Measurements from ENCODE around the gene KCNQ2. TPM values are rescaled to one million over a fixed set of nuclear protein-coding genes. Genes with fewer than 3 reads are reported as not detected.

Gene KCNQ2
- total and polyA plus RNA-seq, 10 of the 15 experiments (the other 5 are each of a cell fraction or from before 2014, with no cell fraction given), result 0.06 to 0.49 (median 0.26) TPM; not detected in 7

DNA sequence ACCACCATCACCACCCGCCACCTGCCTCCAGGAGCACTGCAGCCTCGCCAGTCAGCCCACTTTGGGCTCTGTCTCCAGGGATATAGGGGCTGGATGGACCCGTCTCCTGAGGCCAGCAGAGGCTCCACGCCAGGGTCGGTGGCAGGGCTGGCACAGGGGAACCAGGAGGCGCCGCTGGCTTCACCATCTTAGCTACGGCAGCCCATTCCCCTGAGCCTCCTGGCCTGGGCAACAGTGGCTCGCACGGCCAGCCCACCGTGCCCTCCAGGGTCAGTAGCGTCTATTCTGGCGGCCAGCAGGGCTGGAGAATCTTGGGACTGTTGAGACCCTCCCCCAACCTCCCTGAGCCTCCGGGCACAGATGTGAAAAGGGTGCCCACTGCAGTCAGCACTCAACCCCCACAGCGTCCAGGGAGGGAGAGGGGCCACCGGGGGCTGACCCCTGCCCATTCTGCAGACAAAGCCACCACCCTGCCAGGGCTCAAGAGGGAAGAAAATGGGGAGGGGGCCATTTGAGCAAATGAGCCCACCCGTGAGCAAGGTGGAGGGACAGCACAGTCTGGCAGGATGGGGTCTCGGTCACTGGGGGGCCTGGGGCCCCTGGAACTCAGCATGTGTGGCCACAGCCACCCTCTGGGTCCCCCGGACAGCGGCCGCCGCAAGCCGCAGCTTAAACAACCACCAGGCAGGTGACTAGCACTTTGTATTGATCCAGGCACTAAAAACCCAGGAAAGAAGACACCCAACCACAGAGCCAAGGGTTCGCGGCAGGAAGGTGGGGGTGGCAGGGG lies 28.7 kb downstream of the KCNQ2 start:
- ATAC-seq (no peak), DNase-seq (ENCODE audit: low read depth, low spot score) (no peak), FAIRE-seq (no peak)
- H3K27ac ChIP-seq (ENCODE audit: control insufficient read depth, insufficient read depth), result no peak overlapping the region
- no peaks in the 10 kb centered on the region for H3K79me2 ChIP-seq (ENCODE audit: control insufficient read depth, insufficient read depth, low read length)
- H4K20me1 ChIP-seq (ENCODE audit: control insufficient read depth, insufficient read depth), result no peaks in the 10 kb centered on the region
- H2AFZ ChIP-seq (ENCODE audit: control insufficient read depth, low read depth, low read length), result no peak overlapping the region
- WGBS (ENCODE audit: insufficient coverage, insufficient replicate concordance, low lambda C conversion rate, missing lambda C conversion rate), result 65% methylated on average over 18 of the region's 25 CpGs
- no peak overlapping the region for H3K9ac ChIP-seq (ENCODE audit: control insufficient read depth, insufficient read depth, low read length)
- ChIA-PET CTCF (no interaction called here), RAD21 (ENCODE audit: unreplicated experiment) (no interaction called here), POLR2A (no interaction called here), SMC1A (ENCODE audit: uncharacterized antibody, unreplicated experiment) (no interaction called here)
- no peaks in the 10 kb centered on the region; a peak in 1 of 4 replicates for H3K27me3 ChIP-seq (replicated peaks in 1 of 2; ENCODE audit: control insufficient read depth in 2 of 2, insufficient read depth in 2 of 2, low read length in 1 of 2)
- H3K36me3 ChIP-seq (ENCODE audit: control insufficient read depth in 2 of 2, insufficient read depth in 2 of 2, low read length in 1 of 2), result no peaks in the 10 kb centered on the region
- no peak overlapping the region for H3K4me2 ChIP-seq (ENCODE audit: control insufficient read depth, insufficient read depth)
- TF ChIP-seq FOXM1 (IDR thresholded peaks at IDR 0.05; ENCODE audit: low read depth, low read length), result no peak
- TF ChIP-seq E2F8 (IDR thresholded peaks at IDR 0.05; ENCODE audit: low read depth, partially characterized antibody), result no peak
- TF ChIP-seq TCF7 (IDR thresholded peaks at IDR 0.05; ENCODE audit: borderline replicate concordance), result no peak
- TF ChIP-seq, protein P1, sequence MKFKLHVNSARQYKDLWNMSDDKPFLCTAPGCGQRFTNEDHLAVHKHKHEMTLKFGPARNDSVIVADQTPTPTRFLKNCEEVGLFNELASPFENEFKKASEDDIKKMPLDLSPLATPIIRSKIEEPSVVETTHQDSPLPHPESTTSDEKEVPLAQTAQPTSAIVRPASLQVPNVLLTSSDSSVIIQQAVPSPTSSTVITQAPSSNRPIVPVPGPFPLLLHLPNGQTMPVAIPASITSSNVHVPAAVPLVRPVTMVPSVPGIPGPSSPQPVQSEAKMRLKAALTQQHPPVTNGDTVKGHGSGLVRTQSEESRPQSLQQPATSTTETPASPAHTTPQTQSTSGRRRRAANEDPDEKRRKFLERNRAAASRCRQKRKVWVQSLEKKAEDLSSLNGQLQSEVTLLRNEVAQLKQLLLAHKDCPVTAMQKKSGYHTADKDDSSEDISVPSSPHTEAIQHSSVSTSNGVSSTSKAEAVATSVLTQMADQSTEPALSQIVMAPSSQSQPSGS (IDR thresholded peaks at IDR 0.05; ENCODE audit: low read length), result no peak
- no peak for TF ChIP-seq SIX5 (IDR thresholded peaks at IDR 0.05; ENCODE audit: low read depth, low read length, severe bottlenecking)
- no peak for TF ChIP-seq RBBP5 (conservative IDR thresholded peaks at IDR 0.05)
- TF ChIP-seq TAF1 (IDR thresholded peaks at IDR 0.05; ENCODE audit: borderline replicate concordance, low read depth, low read length), result no peak
- no peak for TF ChIP-seq ZSCAN29 (IDR thresholded peaks at IDR 0.05)
- no peak for TF ChIP-seq STAT3 (IDR thresholded peaks at IDR 0.05; ENCODE audit: low read depth, low read length)
- no peak for TF ChIP-seq TBL1XR1 (IDR thresholded peaks at IDR 0.05; ENCODE audit: low read depth, low read length)
- TF ChIP-seq RB1 (IDR thresholded peaks at IDR 0.05; ENCODE audit: borderline replicate concordance), result no peak
- no peak for TF ChIP-seq NFIC (IDR thresholded peaks at IDR 0.05; ENCODE audit: low read depth, low read length)
- no peak for TF ChIP-seq FOS (IDR thresholded peaks at IDR 0.05; ENCODE audit: borderline replicate concordance, extremely low read depth, insufficient read length)
- H3K9me3 ChIP-seq (replicated peaks; ENCODE audit: control insufficient read depth, insufficient read depth, low read length), result no peaks in the 10 kb centered on the region; the same call in 2 of the 3 replicates
- H3K4me3 ChIP-seq, result no peak overlapping the region
- no TSS peak for BruUV-seq (replicated peaks)
- intact Hi-C loops (cut with micrococcal nuclease; ENCODE audit: unreplicated experiment) (no loop called here), in situ Hi-C loops (cut with MboI) (no loop called here)
- H3K4me1 ChIP-seq (ENCODE audit: control insufficient read depth, insufficient read depth, low read length), result peaks cover 16% of the 10 kb centered on the region
